K562 (cell line): ENCODE measurements around the gene TDG. TPM values are rescaled to one million over a fixed set of nuclear protein-coding genes. Genes with fewer than 3 reads are reported as not detected.

Experiments used
- ADNP ChIP-seq: fragments of 200-800 bp; sonication (Bioruptor generic); IDR thresholded peaks from 2 replicates; pipeline ENCODE4 v1.6.1; 2016; ENCODE audit warnings: missing genetic modification characterization, missing compliant biosample characterization
- ARID4B ChIP-seq: sonication (generic); formaldehyde crosslinking; IDR thresholded peaks from 2 replicates; pipeline ENCODE4 v1.8.0; 2022; ENCODE audit warnings: mild to moderate bottlenecking, missing genetic modification reagents
- ELK1 ChIP-seq: sonication (generic); formaldehyde crosslinking; IDR thresholded peaks from 2 replicates; pipeline ENCODE4 v1.8.1; 2022; ENCODE audit warnings: missing genetic modification reagents
- EZH2 ChIP-seq: IDR thresholded peaks from 2 replicates; pipeline ENCODE4 v1.6.1; 2012; ENCODE audit warnings: low read depth, mild to moderate bottlenecking, inconsistent platforms, low read length, borderline replicate concordance
- FOXM1 ChIP-seq, 2 experiments: fragments of 450-650 bp in 1 of 2; sonication (generic) in 1 of 2; formaldehyde crosslinking in 1 of 2; IDR thresholded peaks; 2 replicates each; pipeline versions ENCODE4 v1.6.1 to v1.9.0; 2017 to 2022; ENCODE audit warnings: low read depth in 2 of 2, mild to moderate bottlenecking in 2 of 2, missing genetic modification reagents in 1 of 2, moderate library complexity in 1 of 2
- GTF2E2 ChIP-seq: fragments of 200-800 bp; sonication (Bioruptor generic); IDR thresholded peaks from 2 replicates; pipeline ENCODE4 v1.6.1; 2016; ENCODE audit warnings: missing genetic modification characterization, missing compliant biosample characterization
- HCFC1 ChIP-seq: IDR thresholded peaks from 2 replicates; pipeline ENCODE4 v1.6.1; 2012; ENCODE audit warnings: low read depth, low read length, improper control_type of control experiment
- HDAC6 ChIP-seq: IDR thresholded peaks from 2 replicates; pipeline ENCODE4 v1.6.1; 2012; ENCODE audit warnings: low read depth, mild to moderate bottlenecking, control low read depth, inconsistent platforms, low read length, moderate library complexity
- HNRNPK ChIP-seq: fragments of 200-400 bp; formaldehyde crosslinking; IDR thresholded peaks from one replicate; pipeline ENCODE4 v1.6.1; 2018; ENCODE audit warnings: mild to moderate bottlenecking, low read depth, low read length; ENCODE audit not compliant: poor library complexity, severe bottlenecking
- KDM1A ChIP-seq, 2 experiments: fragments of 450-650 bp; IDR thresholded peaks; 2 replicates each; pipeline ENCODE4 v1.6.1; 2016; ENCODE audit warnings: mild to moderate bottlenecking in 2 of 2
- LCOR ChIP-seq: sonication (generic); formaldehyde crosslinking; IDR thresholded peaks from 2 replicates; pipeline ENCODE4 v1.8.0; 2022; ENCODE audit warnings: mild to moderate bottlenecking, missing genetic modification reagents
- RAD21 ChIP-seq, 2 experiments: fragments of 250-450 bp in 1 of 2; fragments of 450-650 bp in 1 of 2; sonication (Bioruptor Pico) in 1 of 2; formaldehyde crosslinking in 1 of 2; IDR thresholded peaks in 1 of 2; conservative IDR thresholded peaks in 1 of 2; 2 replicates each; pipeline versions ENCODE4 v1.4.0 to v1.8.0; 2020 to 2022; ENCODE audit warnings: mild to moderate bottlenecking in 2 of 2, moderate library complexity in 1 of 2
- ZNF3 ChIP-seq: fragments of 250-450 bp; sonication (Bioruptor Pico); IDR thresholded peaks from 2 replicates; pipeline ENCODE4 v1.5.0; 2021; ENCODE audit warnings: mild to moderate bottlenecking, moderate library complexity
- ZNF408 ChIP-seq: fragments of 250-450 bp; sonication (Bioruptor Pico); IDR thresholded peaks from 2 replicates; pipeline ENCODE4 v1.4.0; 2020; ENCODE audit warnings: low read depth, mild to moderate bottlenecking, moderate library complexity
- ZNF445 ChIP-seq: fragments of 250-450 bp; sonication (Bioruptor Pico); IDR thresholded peaks from 2 replicates; pipeline ENCODE4 v1.4.0; 2020; ENCODE audit warnings: low read depth, mild to moderate bottlenecking, moderate library complexity
- ZNF589 ChIP-seq: fragments of 200-800 bp; sonication (Bioruptor generic); IDR thresholded peaks from 2 replicates; pipeline ENCODE4 v1.6.1; 2016; ENCODE audit warnings: low read depth, missing genetic modification characterization, missing compliant biosample characterization
- ZNF644 ChIP-seq: fragments of 200-800 bp; sonication (Bioruptor generic); IDR thresholded peaks from 2 replicates; pipeline ENCODE4 v1.6.1; 2016; ENCODE audit warnings: low read depth, missing genetic modification characterization, missing compliant biosample characterization
- ZNF764 ChIP-seq: fragments of 250-450 bp; sonication (Bioruptor Pico); IDR thresholded peaks from 2 replicates; pipeline ENCODE4 v1.4.0; 2020; ENCODE audit warnings: low read depth, mild to moderate bottlenecking, moderate library complexity
- polyA plus RNA-seq, 8 experiments: library from polyadenylated mRNA; depleted of rRNA in 4 of 8; stranded (reverse) in 5 of 8; unstranded in 3 of 8; fragments of >200 nt; fragmentation: Nextera tagmentation in 2 of 8; fragmentation: Illumina TruSeq in 1 of 8; extraction: Ambion mirVana in 2 of 8; extraction: Trizol in 1 of 8; gene quantifications; 2 replicates each; pipeline versions ENCODE4 v1.2.1 to v1.2.3, GENCODE V29; 2011 to 2014; ENCODE audit warnings: inconsistent platforms in 1 of 8, missing spikeins in 1 of 8
- total RNA-seq, 7 experiments: library from RNA; depleted of rRNA in 6 of 7; stranded (reverse); fragments of >200 nt in 6 of 7; fragmentation: Illumina TruSeq in 2 of 7; extraction: Trizol in 2 of 7; gene quantifications; 2 replicates each; pipeline versions ENCODE4 v1.2.1 to v1.2.3, GENCODE V29; 2011 to 2021; ENCODE audit warnings: low replicate concordance in 1 of 7

TDG gene
- total and polyA plus RNA-seq, 9 of the 15 experiments (the other 6 are each of a cell fraction or from before 2014, with no cell fraction given): 37.6 to 77.2 (median 64.0) TPM

DNA sequence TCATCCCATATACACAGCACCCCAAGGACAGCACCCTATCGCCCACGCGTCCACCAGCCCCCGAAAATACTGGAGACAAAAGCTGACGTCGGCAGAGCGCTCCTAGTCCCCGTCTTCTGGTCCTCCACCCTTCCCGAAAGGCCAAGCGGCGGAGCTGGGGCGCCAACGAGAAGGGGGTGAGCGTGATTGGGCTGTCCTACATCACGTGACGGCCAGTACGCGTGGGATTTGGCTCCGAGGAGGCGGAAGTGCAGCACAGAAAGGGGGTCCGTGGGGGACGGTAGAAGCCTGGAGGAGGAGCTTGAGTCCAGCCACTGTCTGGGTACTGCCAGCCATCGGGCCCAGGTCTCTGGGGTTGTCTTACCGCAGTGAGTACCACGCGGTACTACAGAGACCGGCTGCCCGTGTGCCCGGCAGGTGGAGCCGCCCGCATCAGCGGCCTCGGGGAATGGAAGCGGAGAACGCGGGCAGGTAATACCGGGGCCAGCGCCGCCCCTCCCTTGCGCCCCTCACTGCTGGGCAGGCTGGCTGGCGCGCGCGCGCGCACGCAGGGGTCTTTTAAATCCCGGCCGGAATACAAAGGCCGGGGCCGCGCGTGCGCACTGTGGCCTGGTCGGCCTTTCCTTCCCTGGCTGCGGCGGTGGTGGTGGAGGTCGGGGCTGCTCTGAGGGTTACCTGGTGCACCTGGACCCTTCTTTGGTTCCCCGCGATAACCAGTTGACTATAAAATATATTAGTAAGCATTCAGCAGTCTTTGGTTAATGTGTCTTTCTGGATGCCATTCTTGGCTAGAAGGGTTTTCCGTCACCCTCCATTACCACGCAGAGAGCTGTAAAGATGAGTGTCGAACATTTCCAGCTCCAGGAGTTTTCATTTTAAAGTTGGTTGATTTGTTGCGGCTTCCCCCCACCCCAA, at the start of gene TDG (continued):
- TF ChIP-seq ELK1: no peak
- peak; percentile 97 for TF ChIP-seq LCOR
- no peak for TF ChIP-seq ZNF764 (CRISPR knock-in tag)
- no peak for TF ChIP-seq HNRNPK
- peak; percentile 92 for TF ChIP-seq GTF2E2 (tag)
- TF ChIP-seq RAD21 (CRISPR knock-in tag; conservative IDR thresholded peaks at IDR 0.05 in 1 of 2, IDR thresholded peaks at IDR 0.05 in 1 of 2): peak in 1 of 2 experiments; percentile 15; a peak in 1 of 4 replicates
- TF ChIP-seq KDM1A (IDR thresholded peaks at IDR 0.05): no peak
- no peak for TF ChIP-seq EZH2
- TF ChIP-seq ZNF644 (tag): no peak
- no peak for TF ChIP-seq HDAC6
- no peak for TF ChIP-seq FOXM1 (IDR thresholded peaks at IDR 0.05; ENCODE audit: low read depth)
- TF ChIP-seq FOXM1 (CRISPR knock-in tag; IDR thresholded peaks at IDR 0.05; ENCODE audit: low read depth): no peak
- no peak for TF ChIP-seq ADNP (tag)
- peak; percentile 74 for TF ChIP-seq HCFC1
- TF ChIP-seq ZNF589 (CRISPR knock-in tag): no peak
- TF ChIP-seq ZNF445 (CRISPR knock-in tag): no peak
- no peak for TF ChIP-seq ZNF408 (CRISPR knock-in tag)
- TF ChIP-seq ARID4B (CRISPR knock-in tag): peak; percentile 90
- no peak for TF ChIP-seq ZNF3 (CRISPR knock-in tag)
